HT1080 (cell line): Measurements from ENCODE around the gene IMMP1L. TPM values are rescaled to one million over a fixed set of nuclear protein-coding genes. Genes with fewer than 3 reads are reported as not detected.
A peak's percentile ranks its signal among the peaks of the same experiment; 100 is the strongest.
"Not testable (repeated sequence)": the region's sequence is repeated elsewhere in the genome, so short reads cannot be mapped to it uniquely, and the experiment has no call there.

ENCODE experiments used
- DNase-seq: peaks from one replicate; pipeline ENCODE4 v3.0.0-alpha.2; 2015; ENCODE audit warnings: low read depth
- polyA plus RNA-seq, 2 experiments: library from polyadenylated mRNA; depleted of rRNA; stranded (reverse); fragments of >200 nt; gene quantifications; 2 replicates each; pipeline ENCODE4 v1.2.3, GENCODE V29; 2015
- total RNA-seq: library from RNA; depleted of rRNA; stranded (reverse); fragments of >200 nt; shearing (Covaris generic); gene quantifications from 2 replicates; pipeline ENCODE4 v1.2.3, GENCODE V29; 2014; rRNA removed

The IMMP1L gene, protein sequence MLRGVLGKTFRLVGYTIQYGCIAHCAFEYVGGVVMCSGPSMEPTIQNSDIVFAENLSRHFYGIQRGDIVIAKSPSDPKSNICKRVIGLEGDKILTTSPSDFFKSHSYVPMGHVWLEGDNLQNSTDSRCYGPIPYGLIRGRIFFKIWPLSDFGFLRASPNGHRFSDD
- total RNA-seq: 17.5 and 24.0 TPM in 2 replicates
- 11.4 and 26.7 TPM in 2 replicates for polyA plus RNA-seq (2015; cell fraction: cytosol; rRNA removed)
- polyA plus RNA-seq (2015; cell fraction: nucleus; rRNA removed): 8.5 and 15.9 TPM in 2 replicates

DNA sequence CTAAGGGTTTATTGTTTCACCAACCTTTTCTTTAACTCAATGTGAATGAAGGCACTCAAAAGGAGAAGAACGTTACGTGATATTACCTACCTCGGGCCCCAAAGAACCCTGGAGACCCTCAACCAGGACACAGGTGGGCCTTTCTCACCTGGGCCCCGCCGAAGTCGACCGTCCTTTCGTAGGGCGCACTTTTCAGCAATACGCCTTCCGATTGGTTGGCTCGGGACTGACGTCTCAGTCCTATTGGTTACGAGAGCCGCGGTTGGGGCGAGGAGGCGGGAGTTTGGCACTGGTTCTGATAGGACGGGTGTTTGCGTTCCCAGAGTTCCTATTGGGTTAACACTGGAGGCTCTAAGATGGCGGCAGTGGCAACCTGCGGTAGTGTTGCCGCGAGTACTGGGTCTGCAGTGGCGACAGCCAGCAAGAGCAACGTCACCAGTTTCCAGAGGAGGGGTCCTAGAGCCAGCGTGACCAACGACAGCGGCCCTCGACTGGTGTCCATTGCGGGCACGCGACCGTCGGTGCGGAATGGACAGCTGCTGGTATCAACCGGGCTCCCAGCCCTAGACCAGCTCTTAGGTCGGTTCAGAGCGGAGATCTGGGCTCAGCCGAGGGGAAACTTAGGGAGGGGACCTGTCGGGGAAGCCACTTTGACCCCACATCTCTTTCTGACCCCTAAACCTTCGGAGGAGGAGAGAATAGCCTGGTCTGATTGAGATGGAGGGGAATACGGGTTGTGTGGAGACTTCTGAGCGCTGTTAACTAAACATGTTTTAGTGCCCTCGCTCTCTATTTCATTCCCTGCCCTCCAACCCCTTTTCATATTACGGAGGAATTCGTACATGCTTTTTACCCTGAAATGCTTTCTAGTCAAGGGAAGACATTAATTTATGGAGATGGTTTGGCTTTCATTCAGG, at the start of gene IMMP1L, which contains the start of gene ELP4:
IMMP1L (minus strand) TSS at position 194 of the 917 bp plus-strand sequence. CDS start 46,346 bp downstream, outside the sequence.
ELP4 (plus strand) TSS at position 339 of the 917 bp plus-strand sequence; CDS start at position 357, 18 bp downstream.
- DNase-seq: peak; percentile 94

DNA sequence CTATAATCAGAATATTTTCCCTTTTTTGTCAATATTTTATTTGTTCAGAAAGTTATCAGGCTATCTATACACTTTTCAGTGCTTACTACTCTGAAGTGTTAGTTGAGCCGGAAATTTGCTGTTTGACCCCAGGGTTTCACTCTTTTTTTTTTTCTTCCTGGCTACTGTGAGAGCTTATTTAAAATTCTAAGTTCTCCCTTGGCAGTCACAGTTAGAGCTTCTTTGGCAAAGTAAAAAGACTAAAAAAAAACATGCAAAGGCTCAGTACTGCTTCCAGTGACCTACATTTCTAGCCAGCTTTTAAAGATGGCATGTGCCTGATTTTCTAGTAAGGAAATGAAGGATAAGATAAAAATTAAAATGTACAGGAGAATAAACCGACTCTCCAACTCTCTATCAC, 48.6 kb upstream of the IMMP1L start:
- no peak for DNase-seq

DNA sequence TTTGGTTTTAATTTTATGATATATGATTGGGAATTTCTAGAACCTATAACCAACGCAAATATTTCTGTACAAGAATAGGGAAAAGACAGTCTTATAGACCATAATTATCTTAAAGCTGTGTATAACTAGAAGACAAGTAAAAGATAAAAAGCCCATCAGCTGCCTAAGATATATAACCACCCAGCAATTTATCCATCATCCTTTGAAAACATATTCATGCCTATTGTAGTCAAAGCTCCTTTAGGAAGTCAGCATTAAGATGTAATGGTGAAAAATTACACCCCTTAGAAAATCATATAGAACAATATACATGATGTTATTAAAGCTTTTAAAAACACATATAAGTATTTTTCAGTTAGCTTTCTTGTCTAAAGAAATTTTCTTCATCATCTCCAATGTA, 46.5 kb upstream of the IMMP1L start:
- no peak for DNase-seq

DNA sequence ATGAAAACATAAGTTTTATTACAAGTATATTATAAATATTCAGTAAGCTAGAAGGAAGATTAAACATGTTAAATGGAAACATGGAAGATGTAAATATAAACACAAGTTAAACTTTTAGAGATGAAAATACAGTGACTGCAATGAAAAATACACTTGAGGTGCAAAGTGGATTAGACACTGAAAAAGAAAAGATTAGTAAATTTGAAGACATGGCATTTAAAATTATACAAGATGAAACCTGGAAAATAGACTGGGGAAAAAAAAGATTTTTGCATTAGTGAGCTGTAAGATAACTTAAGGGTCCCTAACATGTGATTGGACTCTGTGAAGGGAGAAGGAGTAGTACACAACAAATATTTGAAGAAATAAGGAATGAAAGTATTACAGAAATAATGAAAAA, 33.4 kb upstream of the IMMP1L start:
- DNase-seq: no peak

DNA sequence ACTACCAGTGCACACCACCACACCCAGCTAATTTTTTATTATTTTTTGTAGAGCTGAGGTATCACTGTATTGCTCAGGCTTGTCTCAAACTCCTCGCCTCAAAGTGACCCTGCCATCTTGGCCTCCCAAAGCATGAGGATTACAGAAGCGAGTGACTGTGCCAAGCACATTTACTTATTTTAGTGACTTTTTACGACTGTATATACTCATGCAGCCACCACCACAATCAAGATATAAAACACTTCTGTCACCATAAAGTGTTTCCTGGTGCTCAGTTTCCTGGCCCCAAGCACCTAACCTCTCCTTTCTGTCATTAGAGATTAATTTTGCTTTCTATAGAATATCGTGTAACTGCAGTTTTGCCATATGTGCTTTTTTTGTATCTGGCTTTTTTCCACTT, 26.1 kb upstream of the IMMP1L start:
- no peak for DNase-seq

DNA sequence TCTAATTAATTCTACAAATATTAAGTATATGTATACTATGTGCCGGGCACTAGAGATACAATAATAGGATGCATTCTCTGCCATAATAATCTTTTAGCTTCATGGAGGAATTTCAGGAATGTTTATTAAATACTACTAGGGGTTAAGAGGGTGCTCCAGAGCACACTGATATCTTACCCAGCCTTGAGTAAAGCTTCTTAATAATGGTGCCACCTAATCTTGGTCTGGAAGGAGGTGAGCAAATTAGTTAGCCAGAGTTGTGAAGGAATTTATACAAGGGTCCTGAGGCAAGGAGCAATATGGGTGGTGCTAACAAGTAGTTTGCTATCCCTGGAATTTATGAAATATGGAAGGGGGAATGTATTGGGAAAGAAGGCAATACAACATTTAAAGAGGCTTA, 21.9 kb upstream of the IMMP1L start:
- no peak for DNase-seq

DNA sequence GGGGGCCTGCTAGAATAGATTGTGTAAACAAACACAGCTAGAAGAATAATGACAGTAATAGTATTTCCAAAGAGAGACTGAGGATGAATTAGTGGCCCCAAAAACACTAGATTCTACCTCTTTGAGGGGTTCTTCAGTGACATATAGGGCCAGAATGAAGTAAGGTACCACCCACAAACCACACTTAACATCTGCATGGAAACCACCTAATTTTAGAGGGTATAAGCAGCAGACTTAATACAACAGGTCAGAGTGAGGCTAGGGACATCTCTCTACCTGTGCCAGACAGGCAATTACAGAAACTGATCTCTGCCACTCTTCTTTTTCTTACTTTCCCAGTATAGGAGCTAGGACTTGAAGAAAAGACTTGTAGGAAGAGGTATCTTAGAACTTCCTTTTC, 20.3 kb upstream of the IMMP1L start:
- DNase-seq: no peak

DNA sequence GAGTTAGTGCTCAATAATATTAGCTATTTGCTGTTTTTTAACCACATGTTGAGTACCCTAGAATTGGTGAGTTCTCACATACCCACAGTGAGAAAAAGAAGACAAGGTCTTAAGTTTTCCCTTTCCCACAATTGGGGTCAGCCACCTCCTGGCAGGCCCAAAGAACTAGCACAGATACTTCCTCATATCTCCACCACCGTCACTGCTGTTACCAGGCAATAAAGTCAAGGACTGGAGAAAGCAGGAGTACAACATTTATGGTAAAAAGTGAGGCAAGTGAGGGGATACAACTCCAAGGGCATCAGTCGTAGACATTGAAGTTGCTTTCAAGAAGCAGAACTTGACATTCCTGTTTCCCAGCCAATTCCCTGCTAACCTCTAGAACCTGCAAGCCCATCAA, 19.8 kb upstream of the IMMP1L start:
- no peak for DNase-seq

DNA sequence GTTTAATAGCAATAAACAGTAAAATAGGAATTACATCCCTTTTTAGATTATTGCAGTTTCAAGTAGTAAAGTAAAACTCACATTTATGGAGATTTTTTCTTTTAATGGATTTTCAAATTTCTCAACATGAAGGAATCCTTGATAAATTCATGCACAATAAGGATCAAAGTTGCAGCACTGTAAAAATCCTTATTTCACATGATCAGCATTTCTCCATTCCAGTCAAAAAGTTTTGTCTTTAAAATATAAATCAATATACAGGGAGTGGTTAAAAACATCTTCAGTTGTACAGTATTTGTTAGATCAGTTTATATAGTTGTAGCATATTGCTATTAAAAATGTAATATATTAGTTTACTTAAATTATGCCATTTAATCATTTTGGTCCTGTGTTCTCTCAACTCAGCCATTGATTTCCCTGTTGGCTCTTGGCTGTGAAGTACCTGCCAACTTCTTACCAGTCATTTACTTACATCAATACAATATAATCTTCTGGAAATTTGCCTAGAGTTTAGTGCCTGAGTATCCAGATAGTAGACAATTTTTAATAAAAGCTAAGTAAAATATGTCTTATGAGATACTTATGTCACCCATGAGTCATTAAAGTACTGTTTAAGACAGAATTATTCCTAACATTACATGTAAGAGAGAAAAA, 12.2 kb upstream of the IMMP1L start:
- no peak for DNase-seq

DNA sequence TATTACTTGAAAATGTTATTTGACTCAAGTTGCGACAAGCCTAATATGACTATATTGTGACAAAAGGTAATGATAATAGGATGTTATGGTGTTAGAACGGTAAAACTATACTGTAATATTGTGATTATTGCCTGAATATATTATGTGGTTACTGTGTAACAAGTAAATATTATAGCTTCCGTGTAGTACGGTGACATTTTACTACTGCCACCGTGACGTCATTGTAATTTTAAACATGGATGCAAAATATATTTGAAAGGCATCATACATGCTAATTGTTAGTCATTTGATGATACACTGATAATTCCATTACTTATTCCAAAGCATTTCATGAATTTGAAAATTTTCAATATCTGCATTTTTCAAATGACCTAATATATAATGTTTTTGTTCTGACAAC, 2.7 kb upstream of the IMMP1L start:
- no peak for DNase-seq

DNA sequence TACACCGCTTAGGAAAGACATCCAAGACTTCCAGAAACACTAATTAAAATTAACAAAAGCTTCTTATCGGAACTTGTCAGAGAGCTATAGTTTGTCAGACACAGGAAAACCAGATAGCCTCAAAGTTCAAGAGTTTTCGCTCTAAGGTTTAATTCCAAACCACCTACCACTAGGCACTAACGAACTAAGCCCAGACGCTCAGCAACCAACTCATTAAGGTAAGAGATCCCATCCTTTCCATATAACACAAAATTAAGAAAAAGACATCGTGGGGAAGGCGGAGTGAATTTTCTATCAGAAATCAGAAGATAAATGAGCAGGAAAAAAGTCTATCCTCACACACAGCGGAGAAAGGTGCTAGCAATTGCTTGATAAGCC, 382 bp downstream of the IMMP1L start:
- no peak for DNase-seq

DNA sequence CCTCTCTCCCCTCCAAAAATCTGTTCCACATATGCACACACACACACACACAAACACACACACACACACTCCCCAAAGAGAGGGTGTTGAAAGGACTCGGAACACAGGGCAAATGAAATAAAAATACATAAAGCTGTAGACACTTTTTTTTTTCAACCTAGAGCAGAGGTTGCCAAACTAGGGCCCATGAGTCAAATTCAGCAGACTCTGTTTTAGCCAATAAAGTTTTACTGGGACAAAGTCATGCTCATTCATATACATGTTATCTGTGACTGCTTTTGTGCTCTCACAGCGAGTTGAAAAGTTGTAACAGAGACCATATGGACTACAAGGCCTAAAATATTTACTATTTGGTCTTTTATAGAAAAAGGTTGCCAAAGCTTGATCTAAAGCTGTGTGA, 8.9 kb downstream of the IMMP1L start:
- no peak for DNase-seq

DNA sequence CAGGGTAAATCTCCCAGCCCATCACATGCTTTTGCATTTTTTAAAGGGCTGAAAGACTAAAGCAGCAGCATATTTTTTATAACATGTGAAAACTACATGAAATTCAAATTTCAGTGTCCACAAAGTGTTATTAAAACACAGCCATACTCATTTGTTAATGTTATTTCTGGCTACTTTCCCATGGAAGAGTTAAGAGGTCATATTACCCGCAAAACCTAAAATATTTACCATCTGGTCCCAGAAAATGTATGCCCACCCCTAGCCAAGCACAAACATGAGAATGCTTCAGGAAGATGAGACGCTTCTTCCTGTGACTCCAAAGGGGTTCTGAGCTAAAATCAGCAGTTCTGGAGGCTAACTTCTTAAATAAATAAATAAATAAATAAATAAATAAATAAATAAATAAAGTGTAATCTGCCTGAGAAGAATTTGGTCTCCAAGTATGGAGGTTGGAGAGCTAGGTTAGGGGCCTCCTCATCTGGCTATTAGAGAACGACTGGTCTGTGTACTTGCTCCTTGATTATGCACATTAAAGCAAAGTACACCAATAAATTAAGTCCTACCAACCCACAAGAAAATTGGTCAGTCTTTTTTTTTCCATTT, 9.7 kb downstream of the IMMP1L start:
- no peak for DNase-seq

DNA sequence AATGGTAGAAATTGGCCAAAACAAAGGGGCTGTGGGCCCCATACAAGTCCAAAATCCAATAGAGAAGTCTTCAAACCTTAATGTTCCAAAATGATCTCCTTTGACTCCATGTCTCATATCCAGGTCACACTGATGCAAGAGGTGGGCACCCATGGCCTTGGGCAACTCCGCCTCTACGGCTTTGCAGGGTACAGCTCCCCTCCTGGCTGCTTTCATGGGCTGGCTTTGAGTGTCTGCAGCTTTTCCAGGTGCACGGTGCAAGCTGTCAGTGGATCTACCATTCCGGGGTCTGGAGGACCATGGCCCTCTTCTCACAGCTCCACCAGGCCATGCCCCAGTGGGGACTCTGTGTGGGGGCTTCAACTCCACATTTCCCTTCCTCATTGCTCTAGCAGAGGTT, 15.7 kb downstream of the IMMP1L start:
- not testable (repeated sequence) for DNase-seq

DNA sequence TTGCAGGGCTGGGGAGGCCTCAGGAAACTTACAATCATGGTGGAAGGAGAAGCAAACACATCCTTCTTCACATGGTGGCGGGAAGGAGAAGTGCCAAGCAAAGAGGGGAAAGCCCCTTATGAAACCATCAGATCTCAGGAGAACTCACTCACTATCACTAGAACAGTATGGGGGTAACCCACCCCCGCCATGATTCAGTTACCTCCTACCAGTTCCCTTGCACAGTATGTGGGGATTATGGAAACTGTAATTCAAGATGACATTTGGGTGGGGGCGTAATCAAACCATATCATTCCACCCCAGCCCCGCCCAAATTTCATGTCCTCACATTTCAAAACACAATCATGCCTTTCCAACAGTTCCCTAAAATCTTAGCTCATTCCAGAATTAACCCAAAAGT, 16.2 kb downstream of the IMMP1L start:
- DNase-seq: no peak

DNA sequence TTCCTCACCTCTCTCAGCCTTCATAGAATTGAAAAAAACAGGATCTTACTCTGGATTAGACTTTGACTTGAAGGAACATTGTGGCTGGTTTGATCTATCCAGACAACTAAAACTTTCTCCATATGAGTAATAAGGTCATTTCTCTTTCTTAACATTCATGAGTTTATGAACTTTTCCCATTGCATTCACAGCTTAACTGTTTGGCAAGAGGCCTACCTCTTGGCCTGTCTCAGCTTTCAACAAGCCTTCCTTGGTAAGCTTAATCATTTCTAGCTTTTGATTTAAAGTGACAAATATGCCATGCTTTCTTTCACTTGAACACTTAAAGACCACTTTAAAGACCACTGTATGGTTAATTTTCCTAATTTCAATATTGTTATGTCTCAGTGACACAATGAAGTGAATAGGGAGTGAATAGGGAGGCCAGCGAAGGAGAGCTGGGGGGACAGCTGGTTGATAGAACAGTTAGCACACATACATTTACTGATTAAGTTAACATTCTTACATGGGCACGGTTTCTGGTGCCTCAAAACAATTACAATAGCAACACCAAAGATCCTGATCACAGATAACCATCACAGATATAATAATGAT, 17.0 kb downstream of the IMMP1L start:
- no peak for DNase-seq

DNA sequence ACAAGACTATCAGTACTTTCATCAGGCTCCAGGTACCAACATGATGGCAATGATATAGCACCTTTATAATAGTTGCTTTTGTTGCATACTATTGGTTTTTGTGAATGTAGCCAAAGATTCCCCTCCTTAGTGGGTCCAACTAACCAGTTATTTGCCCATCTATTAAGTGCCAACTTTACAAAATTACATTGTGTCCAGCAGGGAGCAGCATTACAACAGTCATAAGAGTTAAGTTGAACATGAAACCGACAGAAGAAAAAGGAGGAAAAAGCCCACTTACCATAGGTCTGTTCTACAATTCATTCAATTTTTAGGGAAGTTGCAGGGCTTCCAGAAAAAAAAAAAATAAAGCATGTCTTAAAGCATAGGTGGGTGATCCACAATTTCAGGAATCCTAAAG, 21.6 kb downstream of the IMMP1L start:
- peak; percentile 21 for DNase-seq

DNA sequence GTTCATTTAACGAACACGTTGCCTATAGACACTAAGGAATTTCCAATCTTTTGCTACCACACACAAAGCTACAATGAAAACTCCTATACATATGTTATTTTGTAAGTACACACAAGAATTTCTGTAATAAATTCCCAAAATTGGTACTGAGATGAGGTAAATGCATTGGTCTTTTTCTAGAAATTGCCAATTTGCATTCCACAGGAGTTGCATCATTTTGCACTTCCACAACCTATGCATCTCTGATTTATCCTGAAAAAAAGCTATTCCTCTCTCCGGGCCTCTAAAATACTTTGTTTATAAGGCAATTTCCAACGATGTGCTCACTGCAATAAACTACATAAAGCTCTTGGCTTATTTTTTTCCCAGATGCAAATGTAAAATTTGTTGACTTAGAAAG, 24.9 kb downstream of the IMMP1L start:
- no peak for DNase-seq

DNA sequence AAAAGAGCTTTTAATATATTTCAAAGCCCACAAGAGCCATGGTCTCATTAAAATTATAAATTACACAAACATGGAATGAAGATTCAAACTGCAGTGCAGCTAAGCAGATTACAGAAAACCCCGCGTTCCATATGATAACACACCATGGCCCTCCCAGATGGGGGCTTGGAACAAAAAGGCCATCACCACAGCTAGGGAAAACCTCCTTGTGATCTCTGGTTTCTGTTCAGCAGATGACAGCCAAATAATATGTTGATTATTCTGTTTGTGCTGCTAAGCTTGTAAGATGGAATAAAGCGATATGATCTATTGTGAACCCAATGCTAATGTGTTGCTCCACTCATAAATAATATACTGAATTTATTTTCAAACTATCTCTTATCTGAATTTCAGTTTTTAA, 28.5 kb downstream of the IMMP1L start:
- no peak for DNase-seq

DNA sequence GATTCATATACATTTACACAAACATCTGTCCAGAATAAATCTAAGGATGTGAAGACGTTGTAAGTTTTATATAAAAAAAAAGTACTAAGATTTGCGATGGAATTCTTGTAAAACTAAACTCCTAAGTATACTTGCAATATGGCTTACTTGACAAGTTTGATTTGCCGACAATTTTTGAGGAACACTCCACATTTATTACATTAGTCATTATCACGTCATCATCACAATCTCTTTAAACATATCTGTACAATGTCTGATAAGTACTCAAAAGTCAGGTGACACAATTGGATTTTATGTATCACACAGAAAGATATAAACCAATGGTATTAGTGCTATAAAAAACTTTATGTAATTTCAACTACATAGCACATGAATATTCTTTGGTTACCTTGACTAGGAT, 30.4 kb downstream of the IMMP1L start:
- DNase-seq: no peak

DNA sequence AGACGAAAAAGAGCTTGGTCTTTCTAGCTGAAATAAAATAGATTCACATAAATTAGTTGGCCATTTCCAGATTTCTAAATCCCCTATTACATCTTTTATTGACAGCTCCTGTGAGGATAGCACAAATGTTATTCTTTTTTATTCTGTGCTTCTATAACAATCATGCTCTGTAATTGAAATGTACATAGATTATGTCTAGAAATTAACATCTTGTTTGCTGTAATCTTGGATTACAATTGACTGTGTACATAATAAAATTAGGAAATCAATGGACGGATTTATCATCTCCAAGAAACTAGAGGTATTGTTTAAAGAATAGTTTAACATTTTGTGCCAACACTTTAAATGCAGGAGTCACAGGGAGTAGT, 31.2 kb downstream of the IMMP1L start:
- DNase-seq: no peak
